Panc1 (cell line): Measurements from ENCODE around the gene PSMB5. TPM values are rescaled to one million over a fixed set of nuclear protein-coding genes. Genes with fewer than 3 reads are reported as not detected.

Experiments
- ATAC-seq: fragments of 200-7000 bp; cut with Tn5 transposase; 2 replicates; pipeline ENCODE4 v1.9.1; 2020; ENCODE audit warnings: mild to moderate bottlenecking, moderate library complexity
- Bru-seq: library from RNA; stranded (reverse); fragments of 400-500 nt; gene quantifications from one replicate; lab custom pipeline; 2021; lab: Mats Ljungman, UMichigan
- BruChase-seq, 2 experiments: library from RNA; stranded (reverse); fragments of 400-500 nt; gene quantifications; one replicate each; lab custom pipeline; 2021; lab: Mats Ljungman, UMichigan
- BruUV-seq: library from RNA; stranded (reverse); fragments of 400-500 nt; replicated peaks from 2 replicates; lab custom pipeline; 2021; lab: Mats Ljungman, UMichigan
- CTCF ChIA-PET: fragments of 300-600 bp; sonication (Branson Sonifier 250); formaldehyde crosslinking; loops from one replicate; lab custom pipeline; 2022; ENCODE audit warnings: antibody characterized with exemption; lab: Charles Lee
- POLR2A ChIA-PET: fragments of 300-600 bp; sonication (Branson Sonifier 250); formaldehyde crosslinking; loops from one replicate; lab custom pipeline; 2022; ENCODE audit warnings: antibody characterized with exemption; lab: Charles Lee
- DNase-seq: peaks from one replicate; pipeline ENCODE4 v3.0.0-alpha.2; 2010; ENCODE audit warnings: low read depth, low spot score
- H3K27ac ChIP-seq: 2 replicates; pipeline ENCODE4 v1.5.1; 2011; ENCODE audit warnings: mild to moderate bottlenecking, low read length, inconsistent platforms
- H3K27me3 ChIP-seq: fragments of 200-500 bp; sonication (Bioruptor generic); 2 replicates; pipeline ENCODE4 v1.6.0; 2014; ENCODE audit warnings: low read length, inconsistent platforms; ENCODE audit not compliant: control insufficient read depth, insufficient read depth
- H3K36me3 ChIP-seq: fragments of 200-500 bp; sonication (Bioruptor generic); 2 replicates; pipeline ENCODE4 v1.5.1; 2014; ENCODE audit warnings: inconsistent platforms, mild to moderate bottlenecking, low read length, moderate library complexity; ENCODE audit not compliant: control insufficient read depth, insufficient read depth
- H3K4me1 ChIP-seq: 2 replicates; pipeline ENCODE4 v1.5.1; 2011; ENCODE audit warnings: inconsistent platforms, mild to moderate bottlenecking, low read length, moderate library complexity; ENCODE audit not compliant: control insufficient read depth, insufficient read depth
- H3K4me3 ChIP-seq, 2 experiments: 2 replicates each; pipeline ENCODE4 v1.5.1; 2011 to 2012; ENCODE audit warnings: low read depth in 2 of 2, low read length in 2 of 2, mild to moderate bottlenecking in 2 of 2, inconsistent platforms in 1 of 2, moderate library complexity in 1 of 2
- H3K9me3 ChIP-seq: fragments of 200-500 bp; sonication (Bioruptor generic); 2 replicates; pipeline ENCODE4 v1.5.1; 2014; ENCODE audit warnings: low read depth, mild to moderate bottlenecking, inconsistent platforms, low read length, moderate library complexity; ENCODE audit not compliant: control insufficient read depth, insufficient read depth
- POLR2AphosphoS5 ChIP-seq: IDR thresholded peaks from 2 replicates; pipeline ENCODE4 v1.6.1; 2012; ENCODE audit warnings: mild to moderate bottlenecking, low read depth, low read length, moderate library complexity
- REST ChIP-seq, 2 experiments: IDR thresholded peaks; 2 replicates each; pipeline ENCODE4 v1.6.1; 2011 to 2012; ENCODE audit warnings: low read depth in 2 of 2, control low read depth in 1 of 2, low read length in 1 of 2, mild to moderate bottlenecking in 1 of 2, moderate library complexity in 1 of 2; ENCODE audit not compliant: insufficient read depth in 1 of 2
- SIN3A ChIP-seq: IDR thresholded peaks from 2 replicates; pipeline ENCODE4 v1.6.1; 2012; ENCODE audit warnings: low read depth, mild to moderate bottlenecking, low read length, moderate library complexity, borderline replicate concordance; ENCODE audit not compliant: insufficient read depth
- TCF7L2 ChIP-seq: IDR thresholded peaks from 2 replicates; pipeline ENCODE4 v1.6.1; 2011; ENCODE audit warnings: mild to moderate bottlenecking, low read depth, low read length, inconsistent platforms
- in situ Hi-C: cut with HindIII; loops from 2 replicates; pipeline ENCODE4 v1.10.0; 2016; ENCODE audit warnings: low sequenced_read_pairs, low pct_unique_long_range_greater_than_20kb
- intact Hi-C: fragments of 100-400 bp; cut with micrococcal nuclease; formaldehyde crosslinking; loops from one replicate; pipeline ENCODE4 v1.10.0; 2022; ENCODE audit not compliant: unreplicated experiment
- long read RNA-seq: library from polyadenylated mRNA; unstranded; transcript quantifications from one replicate; pipeline ENCODE4 v2.0.0, GENCODE V29; 2021; ENCODE audit not compliant: unreplicated experiment
- polyA plus RNA-seq: library from polyadenylated mRNA; unstranded; fragments of >200 nt; gene quantifications from one replicate; pipeline ENCODE4 v1.2.1, GENCODE V29; 2012; ENCODE audit warnings: missing spikeins; ENCODE audit not compliant: insufficient read length
- total RNA-seq: library from RNA; stranded (reverse); gene quantifications from one replicate; pipeline ENCODE4 v1.2.1, GENCODE V29; 2021; ENCODE audit not compliant: unreplicated experiment
- TF ChIP-seq, protein P1 (sequence below): fragments of 450-650 bp; IDR thresholded peaks from 2 replicates; pipeline ENCODE4 v1.5.1; 2017; ENCODE audit warnings: mild to moderate bottlenecking

Gene PSMB5
- total RNA-seq (149 TPM), Bru-seq, nascent RNA (percentile 84 among the genes with signal in this experiment), BruChase-seq, experiment 1, labeled RNA remaining after a 2-hour chase (percentile 83 among the genes with signal in this experiment), BruChase-seq, experiment 2, labeled RNA remaining after a 6-hour chase (percentile 90 among the genes with signal in this experiment)
- 252 TPM for polyA plus RNA-seq
- long read RNA-seq, transcript PSMB5-202 (3 exons, 1,294 nt) = major isoform, 135 of 191 reads
- long read RNA-seq, partial matches to known transcripts = 2 of 191 reads
- long read RNA-seq, other reads (novel, unspliced or antisense) = 46 of 191 reads

DNA sequence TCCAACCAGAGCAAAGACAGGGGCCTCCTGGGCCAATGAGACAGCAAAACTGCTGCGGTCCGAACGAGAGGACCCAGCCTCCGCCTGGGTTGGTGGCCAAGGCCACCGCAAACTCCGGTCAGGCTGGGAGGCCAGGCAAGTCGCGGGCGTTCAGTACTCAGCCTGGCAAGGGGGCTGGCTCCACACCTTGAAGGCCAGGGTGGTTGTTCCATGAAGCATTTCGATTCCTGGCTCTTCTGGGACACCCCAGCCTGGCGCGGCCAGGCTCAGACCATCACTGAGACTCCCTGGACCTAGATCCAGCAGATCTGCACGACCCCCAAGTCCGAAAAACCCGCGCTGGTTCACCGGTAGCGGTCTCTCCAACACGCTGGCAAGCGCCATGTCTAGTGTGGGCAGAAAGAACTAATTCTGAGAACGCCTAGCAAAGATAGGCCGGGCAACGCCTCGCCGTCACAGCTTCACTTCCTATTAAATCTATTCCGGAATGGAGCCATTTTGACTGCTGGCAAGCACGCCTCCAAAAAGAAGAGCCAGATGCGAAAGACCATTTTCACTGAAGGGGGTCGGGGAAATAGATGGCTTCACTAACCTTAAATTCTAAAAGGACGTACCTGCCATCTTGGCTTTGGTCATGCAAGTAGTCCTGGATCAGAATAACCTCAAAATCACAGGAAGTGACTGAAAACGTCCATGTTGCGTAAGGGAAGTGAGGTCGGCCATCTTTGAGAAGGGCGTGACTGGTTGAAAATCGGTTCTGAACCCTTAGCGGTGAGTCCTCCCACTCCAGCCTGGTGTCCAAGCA is at the start of gene PSMB5:
TSS of gene PSMB5 (minus strand) at position 403 of the 805 bp plus-strand sequence. CDS start at position 384, 19 bp downstream.
- intact Hi-C loops (no loop called here), in situ Hi-C loops (no loop called here)
- no peaks in the 10 kb centered on the region; the same call in 1 of the 2 replicates for H3K4me1 ChIP-seq
- no peaks in the 10 kb centered on the region for H3K9me3 ChIP-seq
- peak within 1 kb of the TSS; percentile 98 for H3K27ac ChIP-seq
- peaks cover 8% of the 10 kb centered on the region for H3K36me3 ChIP-seq
- TF ChIP-seq, protein P1, sequence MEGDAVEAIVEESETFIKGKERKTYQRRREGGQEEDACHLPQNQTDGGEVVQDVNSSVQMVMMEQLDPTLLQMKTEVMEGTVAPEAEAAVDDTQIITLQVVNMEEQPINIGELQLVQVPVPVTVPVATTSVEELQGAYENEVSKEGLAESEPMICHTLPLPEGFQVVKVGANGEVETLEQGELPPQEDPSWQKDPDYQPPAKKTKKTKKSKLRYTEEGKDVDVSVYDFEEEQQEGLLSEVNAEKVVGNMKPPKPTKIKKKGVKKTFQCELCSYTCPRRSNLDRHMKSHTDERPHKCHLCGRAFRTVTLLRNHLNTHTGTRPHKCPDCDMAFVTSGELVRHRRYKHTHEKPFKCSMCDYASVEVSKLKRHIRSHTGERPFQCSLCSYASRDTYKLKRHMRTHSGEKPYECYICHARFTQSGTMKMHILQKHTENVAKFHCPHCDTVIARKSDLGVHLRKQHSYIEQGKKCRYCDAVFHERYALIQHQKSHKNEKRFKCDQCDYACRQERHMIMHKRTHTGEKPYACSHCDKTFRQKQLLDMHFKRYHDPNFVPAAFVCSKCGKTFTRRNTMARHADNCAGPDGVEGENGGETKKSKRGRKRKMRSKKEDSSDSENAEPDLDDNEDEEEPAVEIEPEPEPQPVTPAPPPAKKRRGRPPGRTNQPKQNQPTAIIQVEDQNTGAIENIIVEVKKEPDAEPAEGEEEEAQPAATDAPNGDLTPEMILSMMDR = no peak
- TF ChIP-seq SIN3A (no peak), POLR2AphosphoS5 (peak; percentile 72), REST (IDR thresholded peaks at IDR 0.05; ENCODE audit: insufficient read depth in 1 of 2, low read depth in 2 of 2, low read length in 1 of 2) (no peak)
- H3K27me3 ChIP-seq = no peaks in the 10 kb centered on the region
- peak within 1 kb of the TSS; percentile 72 to 90 for H3K4me3 ChIP-seq
- ChIA-PET POLR2A (no interaction called here), CTCF (no interaction called here)
- BruUV-seq = no TSS peak
- peak; percentile 98 for ATAC-seq
- peak; percentile 84 for DNase-seq

DNA sequence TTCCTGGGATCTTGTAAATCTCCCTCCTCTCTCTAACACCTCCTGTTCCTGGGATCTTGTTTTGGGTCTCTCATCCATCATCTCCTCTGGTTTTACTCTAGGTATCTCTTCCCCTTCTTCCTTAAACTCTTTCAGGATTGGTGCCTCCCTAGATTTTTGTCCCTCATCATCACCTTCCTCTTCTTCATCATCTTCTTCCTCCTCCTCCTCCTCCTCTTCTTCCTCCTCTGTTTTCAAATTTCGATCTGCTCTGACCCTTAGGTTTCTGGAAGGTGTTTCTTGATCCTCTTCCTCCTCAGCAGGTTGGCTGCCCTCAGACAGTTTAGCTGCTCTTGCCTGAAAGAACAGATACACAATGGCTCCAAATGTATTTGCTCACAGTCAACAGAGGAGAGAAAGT is 45.8 kb upstream of the PSMB5 start:
- no peak for TF ChIP-seq TCF7L2
- TF ChIP-seq SIN3A = no peak
- no peak for TF ChIP-seq REST (IDR thresholded peaks at IDR 0.05; ENCODE audit: insufficient read depth in 1 of 2, low read depth in 2 of 2, low read length in 1 of 2)
- no peaks in the 10 kb centered on the region for H3K9me3 ChIP-seq
- H3K27me3 ChIP-seq = no peaks in the 10 kb centered on the region
- DNase-seq (no peak), ATAC-seq (no peak)
- H3K4me3 ChIP-seq = no peak overlapping the region
- H3K27ac ChIP-seq = no peak overlapping the region
- no TSS peak for BruUV-seq
- peaks cover 44% of the 10 kb centered on the region for H3K36me3 ChIP-seq
- intact Hi-C loops (no loop called here), in situ Hi-C loops (no loop called here)
- CTCF ChIA-PET = interaction anchor here (0.6 kb wide), 1 partner anchor 10 kb away, joined by 3 read pairs; no protein-coding TSS in a partner anchor
- POLR2A ChIA-PET = no interaction called here
- H3K4me1 ChIP-seq = peaks cover 13% of the 10 kb centered on the region
